PC-9 (cell line): Measurements from ENCODE around the gene MAX.

Experiments
- EZH2 ChIP-seq: fragments of 200-600 bp; sonication (generic); IDR thresholded peaks from 2 replicates; pipeline ENCODE4 v1.8.0; 2017; ENCODE audit warnings: antibody characterized with exemption, low read depth
- TF ChIP-seq, protein P1 (sequence below): fragments of 200-600 bp; sonication (generic); conservative IDR thresholded peaks from 2 replicates; pipeline ENCODE4 v1.6.1; 2017; ENCODE audit warnings: mixed run types, antibody characterized with exemption, mild to moderate bottlenecking, moderate library complexity

DNA sequence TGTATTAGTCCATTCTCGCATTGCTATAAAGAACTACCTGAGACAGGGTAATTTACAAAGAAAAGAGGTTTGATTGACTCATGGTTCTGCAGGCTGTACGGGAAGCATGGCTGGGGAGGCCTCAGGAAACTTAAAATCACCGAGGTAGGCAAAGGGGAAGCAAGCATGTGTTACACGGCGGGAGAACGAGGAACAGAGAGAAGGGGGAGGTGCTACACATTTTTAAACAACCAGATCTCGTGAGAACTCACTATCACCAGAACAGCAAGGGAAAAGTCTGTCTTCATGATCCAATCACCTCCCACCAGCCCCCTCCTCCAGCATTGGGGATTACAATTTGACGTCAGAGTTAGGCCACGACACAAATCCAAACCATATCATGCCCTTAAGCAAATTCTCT lies 13.3 kb upstream of the MAX start:
- TF ChIP-seq, protein P1, sequence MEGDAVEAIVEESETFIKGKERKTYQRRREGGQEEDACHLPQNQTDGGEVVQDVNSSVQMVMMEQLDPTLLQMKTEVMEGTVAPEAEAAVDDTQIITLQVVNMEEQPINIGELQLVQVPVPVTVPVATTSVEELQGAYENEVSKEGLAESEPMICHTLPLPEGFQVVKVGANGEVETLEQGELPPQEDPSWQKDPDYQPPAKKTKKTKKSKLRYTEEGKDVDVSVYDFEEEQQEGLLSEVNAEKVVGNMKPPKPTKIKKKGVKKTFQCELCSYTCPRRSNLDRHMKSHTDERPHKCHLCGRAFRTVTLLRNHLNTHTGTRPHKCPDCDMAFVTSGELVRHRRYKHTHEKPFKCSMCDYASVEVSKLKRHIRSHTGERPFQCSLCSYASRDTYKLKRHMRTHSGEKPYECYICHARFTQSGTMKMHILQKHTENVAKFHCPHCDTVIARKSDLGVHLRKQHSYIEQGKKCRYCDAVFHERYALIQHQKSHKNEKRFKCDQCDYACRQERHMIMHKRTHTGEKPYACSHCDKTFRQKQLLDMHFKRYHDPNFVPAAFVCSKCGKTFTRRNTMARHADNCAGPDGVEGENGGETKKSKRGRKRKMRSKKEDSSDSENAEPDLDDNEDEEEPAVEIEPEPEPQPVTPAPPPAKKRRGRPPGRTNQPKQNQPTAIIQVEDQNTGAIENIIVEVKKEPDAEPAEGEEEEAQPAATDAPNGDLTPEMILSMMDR: no peak
- no peak for TF ChIP-seq EZH2
